ENCODE data around the gene TSKU. TPM values are rescaled to one million over a fixed set of nuclear protein-coding genes. Genes with fewer than 3 reads are reported as not detected.

TSKU gene
- total RNA-seq, 1 donor from 2014 or later, result 7.1 TPM

DNA sequence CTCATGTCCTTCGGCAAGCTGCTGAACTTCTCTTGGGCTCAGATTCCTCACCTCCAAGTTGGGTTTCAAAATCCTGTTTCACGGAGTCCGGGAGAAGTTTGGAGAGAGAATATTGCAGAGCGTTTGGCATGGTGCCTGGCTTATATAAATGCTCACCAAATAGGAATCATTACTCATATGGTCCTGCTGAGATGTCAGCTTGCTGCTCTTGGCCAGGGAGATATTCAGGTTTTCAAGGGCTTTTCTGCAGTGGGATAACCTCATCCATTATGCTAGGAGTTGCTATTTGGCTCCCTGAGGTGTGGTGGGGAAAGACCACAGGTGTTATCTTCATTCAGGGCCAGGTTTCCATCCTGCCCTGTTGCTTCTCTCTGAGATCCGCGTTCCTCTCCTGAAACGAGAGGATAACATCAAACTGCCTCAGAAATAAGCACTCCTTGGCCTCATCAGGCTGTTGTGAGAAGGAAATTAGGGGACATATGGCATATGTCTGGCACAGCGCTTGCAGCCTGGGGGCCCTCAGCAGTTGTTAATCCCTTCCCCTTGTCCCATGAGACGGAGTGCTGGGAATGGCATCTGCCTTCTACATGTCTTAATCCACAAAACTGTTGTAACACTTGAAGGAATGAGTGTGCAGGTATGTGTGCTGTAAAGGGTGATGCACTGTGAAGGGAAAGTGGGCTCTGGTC, 47.6 kb downstream of the TSKU start:
- no peaks in the 10 kb centered on the region for H3K9me3 ChIP-seq (ENCODE audit: low read depth)
- no peaks in the 10 kb centered on the region for H3K27me3 ChIP-seq
- no peak overlapping the region for H3K27ac ChIP-seq
- H2AFZ ChIP-seq (replicated peaks), result no peak overlapping the region
- no peak for DNase-seq (ENCODE audit: low spot score)
- TF ChIP-seq EZH2 (IDR thresholded peaks at IDR 0.05) (no peak), EZH2phosphoT487 (IDR thresholded peaks at IDR 0.05) (no peak)
- TF ChIP-seq, protein P1, sequence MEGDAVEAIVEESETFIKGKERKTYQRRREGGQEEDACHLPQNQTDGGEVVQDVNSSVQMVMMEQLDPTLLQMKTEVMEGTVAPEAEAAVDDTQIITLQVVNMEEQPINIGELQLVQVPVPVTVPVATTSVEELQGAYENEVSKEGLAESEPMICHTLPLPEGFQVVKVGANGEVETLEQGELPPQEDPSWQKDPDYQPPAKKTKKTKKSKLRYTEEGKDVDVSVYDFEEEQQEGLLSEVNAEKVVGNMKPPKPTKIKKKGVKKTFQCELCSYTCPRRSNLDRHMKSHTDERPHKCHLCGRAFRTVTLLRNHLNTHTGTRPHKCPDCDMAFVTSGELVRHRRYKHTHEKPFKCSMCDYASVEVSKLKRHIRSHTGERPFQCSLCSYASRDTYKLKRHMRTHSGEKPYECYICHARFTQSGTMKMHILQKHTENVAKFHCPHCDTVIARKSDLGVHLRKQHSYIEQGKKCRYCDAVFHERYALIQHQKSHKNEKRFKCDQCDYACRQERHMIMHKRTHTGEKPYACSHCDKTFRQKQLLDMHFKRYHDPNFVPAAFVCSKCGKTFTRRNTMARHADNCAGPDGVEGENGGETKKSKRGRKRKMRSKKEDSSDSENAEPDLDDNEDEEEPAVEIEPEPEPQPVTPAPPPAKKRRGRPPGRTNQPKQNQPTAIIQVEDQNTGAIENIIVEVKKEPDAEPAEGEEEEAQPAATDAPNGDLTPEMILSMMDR (IDR thresholded peaks at IDR 0.05), result no peak
- Mint-ChIP-seq H3K4me1 (no peaks in the 10 kb centered on the region), H3K36me3 (no peaks in the 10 kb centered on the region), H3K27ac (no peak overlapping the region), H3K9me3 (peaks cover 5% of the 10 kb centered on the region), H3K27me3 (ENCODE audit: insufficient read depth, low read depth) (peaks cover 7% of the 10 kb centered on the region), H3K4me3 (no peak overlapping the region)
- H3F3A ChIP-seq (ENCODE audit: low read depth), result no peaks in the 10 kb centered on the region
- H4K20me1 ChIP-seq (ENCODE audit: low read depth), result no peaks in the 10 kb centered on the region
- peaks cover 7% of the 10 kb centered on the region for H3K4me1 ChIP-seq
- H3K9ac ChIP-seq, result no peak overlapping the region
- no peaks in the 10 kb centered on the region for H3K79me2 ChIP-seq (ENCODE audit: low read depth)
- no peaks in the 10 kb centered on the region for H3K36me3 ChIP-seq
- no peak overlapping the region for H3K4me2 ChIP-seq
- H3K4me3 ChIP-seq, result no peak overlapping the region

DNA sequence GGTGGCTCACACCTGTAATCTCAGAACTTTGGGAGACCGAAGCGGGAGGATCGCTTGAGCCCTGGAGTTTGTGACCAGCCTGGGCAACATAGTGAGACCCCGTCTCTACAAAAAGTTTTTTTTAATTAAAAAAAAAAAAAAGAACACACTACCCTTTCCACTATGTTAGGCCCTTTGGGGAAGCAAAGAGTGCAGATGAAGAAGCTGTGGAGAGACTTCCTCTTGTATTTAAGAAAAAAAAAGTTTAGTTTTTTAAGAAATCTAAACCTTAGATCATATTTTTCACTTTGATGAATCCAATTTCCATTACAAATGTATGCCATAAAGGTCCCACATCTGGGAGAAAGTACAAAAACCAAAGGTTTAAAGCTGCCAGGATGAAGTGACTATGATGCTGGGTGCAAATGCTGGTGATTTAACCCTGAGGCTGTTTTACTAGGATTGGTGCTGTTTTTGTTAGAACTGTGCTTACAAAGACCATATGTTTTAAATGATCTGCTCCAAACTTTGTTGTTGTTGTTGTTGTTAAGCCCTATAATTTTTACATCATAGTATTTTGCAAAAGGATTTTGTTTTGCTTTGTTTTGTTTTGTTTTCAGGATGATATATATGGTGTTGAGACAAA, 48.6 kb downstream of the TSKU start:
- Histone ChIP-seq H3K9ac (no peak overlapping the region), H2AFZ (replicated peaks) (no peak overlapping the region), H3K79me2 (ENCODE audit: low read depth) (no peaks in the 10 kb centered on the region), H3K36me3 (no peaks in the 10 kb centered on the region), H3F3A (ENCODE audit: low read depth) (no peaks in the 10 kb centered on the region), H3K4me2 (no peak overlapping the region), H3K27me3 (no peaks in the 10 kb centered on the region), H4K20me1 (ENCODE audit: low read depth) (no peaks in the 10 kb centered on the region), H3K9me3 (ENCODE audit: low read depth) (no peaks in the 10 kb centered on the region), H3K4me3 (no peak overlapping the region), H3K4me1 (peaks cover 7% of the 10 kb centered on the region), H3K27ac (no peak overlapping the region)
- H3K9me3 Mint-ChIP-seq, result peaks cover 3% of the 10 kb centered on the region
- peaks cover 5% of the 10 kb centered on the region for H3K27me3 Mint-ChIP-seq (ENCODE audit: insufficient read depth, low read depth)
- no peak for DNase-seq (ENCODE audit: low spot score)
- H3K4me3 Mint-ChIP-seq, result no peak overlapping the region
- no peak overlapping the region for H3K27ac Mint-ChIP-seq
- no peaks in the 10 kb centered on the region for H3K36me3 Mint-ChIP-seq
- H3K4me1 Mint-ChIP-seq, result no peaks in the 10 kb centered on the region
- TF ChIP-seq, protein P1 (IDR thresholded peaks at IDR 0.05), result no peak
- no peak for TF ChIP-seq EZH2 (IDR thresholded peaks at IDR 0.05)
- no peak for TF ChIP-seq EZH2phosphoT487 (IDR thresholded peaks at IDR 0.05)

- TF ChIP-seq EZH2 (IDR thresholded peaks at IDR 0.05) (no peak), EZH2phosphoT487 (IDR thresholded peaks at IDR 0.05) (no peak)
- TF ChIP-seq, protein P1 (IDR thresholded peaks at IDR 0.05), result no peak
- Histone ChIP-seq H3K9ac (no peak overlapping the region), H3K4me1 (peaks cover 7% of the 10 kb centered on the region), H3K79me2 (ENCODE audit: low read depth) (no peaks in the 10 kb centered on the region), H3K27ac (no peak overlapping the region), H3K27me3 (no peaks in the 10 kb centered on the region), H3K9me3 (ENCODE audit: low read depth) (no peaks in the 10 kb centered on the region), H4K20me1 (ENCODE audit: low read depth) (no peaks in the 10 kb centered on the region), H3F3A (ENCODE audit: low read depth) (no peaks in the 10 kb centered on the region), H2AFZ (replicated peaks) (no peak overlapping the region), H3K4me2 (no peak overlapping the region), H3K4me3 (no peak overlapping the region), H3K36me3 (no peaks in the 10 kb centered on the region)
- H3K9me3 Mint-ChIP-seq, result peaks cover 3% of the 10 kb centered on the region
- H3K4me1 Mint-ChIP-seq, result no peaks in the 10 kb centered on the region
- DNase-seq (ENCODE audit: low spot score), result no peak
- H3K36me3 Mint-ChIP-seq, result no peaks in the 10 kb centered on the region
- no peak overlapping the region for H3K4me3 Mint-ChIP-seq
- H3K27ac Mint-ChIP-seq, result no peak overlapping the region
- H3K27me3 Mint-ChIP-seq (ENCODE audit: insufficient read depth, low read depth), result peaks cover 5% of the 10 kb centered on the region
Observed at GRCh38 chr11:76832361-76832760, 49.2 kb downstream of the TSKU start.
